GM12878 (cell line): ENCODE data around the gene SPTA1. TPM values are rescaled to one million over a fixed set of nuclear protein-coding genes. Genes with fewer than 3 reads are reported as not detected.

Experiments used
- CUX1 ChIP-seq: IDR thresholded peaks from 2 replicates; pipeline ENCODE4 v1.6.1; 2012; ENCODE audit warnings: improper control_type of control experiment, low read depth, low read length; ENCODE audit not compliant: insufficient replicate concordance
- RUNX3 ChIP-seq: IDR thresholded peaks from 2 replicates; pipeline ENCODE4 v1.6.1; 2012; ENCODE audit warnings: low read length, inconsistent platforms
- polyA plus RNA-seq, 11 experiments: library from polyadenylated mRNA; depleted of rRNA in 4 of 11; unstranded in 6 of 11; stranded (reverse) in 5 of 11; fragments of >200 nt; fragmentation: Nextera tagmentation in 4 of 11; fragmentation: Illumina TruSeq in 1 of 11; extraction: Ambion mirVana in 4 of 11; extraction: Trizol in 1 of 11; gene quantifications; 1 replicate in 1 of 11; 2 replicates in 10 of 11; pipeline versions ENCODE4 v1.2.1 to v1.2.3, GENCODE V29; 2011 to 2016; ENCODE audit warnings: inconsistent platforms in 2 of 11, missing spikeins in 2 of 11, low read depth in 1 of 11
- total RNA-seq, 4 experiments: library from RNA; depleted of rRNA in 3 of 4; stranded (reverse); fragments of >200 nt in 3 of 4; fragmentation: Illumina TruSeq in 1 of 4; extraction: Trizol in 1 of 4; gene quantifications; 2 replicates each; pipeline versions ENCODE4 v1.2.1 to v1.2.3, GENCODE V29; 2013 to 2021
- TF ChIP-seq, protein P1 (sequence below): fragments of 450-650 bp; IDR thresholded peaks from 2 replicates; pipeline ENCODE4 v1.6.1; 2017; ENCODE audit warnings: mild to moderate bottlenecking, low read depth, inconsistent platforms; ENCODE audit not compliant: poor library complexity, severe bottlenecking
- TF ChIP-seq, protein P2 (sequence below): fragments of 450-650 bp; formaldehyde crosslinking; IDR thresholded peaks from 2 replicates; pipeline ENCODE4 v1.4.0; 2020; ENCODE audit warnings: mild to moderate bottlenecking, moderate library complexity

SPTA1 gene
- total and polyA plus RNA-seq, 10 of the 15 experiments (the other 5 are each of a cell fraction or from before 2014, with no cell fraction given), result under 0.01 to 0.21 (median 0.12) TPM; not detected in 5

- TF ChIP-seq CUX1 (no peak), RUNX3 (no peak)
- TF ChIP-seq, protein P1, sequence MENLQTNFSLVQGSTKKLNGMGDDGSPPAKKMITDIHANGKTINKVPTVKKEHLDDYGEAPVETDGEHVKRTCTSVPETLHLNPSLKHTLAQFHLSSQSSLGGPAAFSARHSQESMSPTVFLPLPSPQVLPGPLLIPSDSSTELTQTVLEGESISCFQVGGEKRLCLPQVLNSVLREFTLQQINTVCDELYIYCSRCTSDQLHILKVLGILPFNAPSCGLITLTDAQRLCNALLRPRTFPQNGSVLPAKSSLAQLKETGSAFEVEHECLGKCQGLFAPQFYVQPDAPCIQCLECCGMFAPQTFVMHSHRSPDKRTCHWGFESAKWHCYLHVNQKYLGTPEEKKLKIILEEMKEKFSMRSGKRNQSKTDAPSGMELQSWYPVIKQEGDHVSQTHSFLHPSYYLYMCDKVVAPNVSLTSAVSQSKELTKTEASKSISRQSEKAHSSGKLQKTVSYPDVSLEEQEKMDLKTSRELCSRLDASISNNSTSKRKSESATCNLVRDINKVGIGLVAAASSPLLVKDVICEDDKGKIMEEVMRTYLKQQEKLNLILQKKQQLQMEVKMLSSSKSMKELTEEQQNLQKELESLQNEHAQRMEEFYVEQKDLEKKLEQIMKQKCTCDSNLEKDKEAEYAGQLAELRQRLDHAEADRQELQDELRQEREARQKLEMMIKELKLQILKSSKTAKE, result no peak
- TF ChIP-seq, protein P2, sequence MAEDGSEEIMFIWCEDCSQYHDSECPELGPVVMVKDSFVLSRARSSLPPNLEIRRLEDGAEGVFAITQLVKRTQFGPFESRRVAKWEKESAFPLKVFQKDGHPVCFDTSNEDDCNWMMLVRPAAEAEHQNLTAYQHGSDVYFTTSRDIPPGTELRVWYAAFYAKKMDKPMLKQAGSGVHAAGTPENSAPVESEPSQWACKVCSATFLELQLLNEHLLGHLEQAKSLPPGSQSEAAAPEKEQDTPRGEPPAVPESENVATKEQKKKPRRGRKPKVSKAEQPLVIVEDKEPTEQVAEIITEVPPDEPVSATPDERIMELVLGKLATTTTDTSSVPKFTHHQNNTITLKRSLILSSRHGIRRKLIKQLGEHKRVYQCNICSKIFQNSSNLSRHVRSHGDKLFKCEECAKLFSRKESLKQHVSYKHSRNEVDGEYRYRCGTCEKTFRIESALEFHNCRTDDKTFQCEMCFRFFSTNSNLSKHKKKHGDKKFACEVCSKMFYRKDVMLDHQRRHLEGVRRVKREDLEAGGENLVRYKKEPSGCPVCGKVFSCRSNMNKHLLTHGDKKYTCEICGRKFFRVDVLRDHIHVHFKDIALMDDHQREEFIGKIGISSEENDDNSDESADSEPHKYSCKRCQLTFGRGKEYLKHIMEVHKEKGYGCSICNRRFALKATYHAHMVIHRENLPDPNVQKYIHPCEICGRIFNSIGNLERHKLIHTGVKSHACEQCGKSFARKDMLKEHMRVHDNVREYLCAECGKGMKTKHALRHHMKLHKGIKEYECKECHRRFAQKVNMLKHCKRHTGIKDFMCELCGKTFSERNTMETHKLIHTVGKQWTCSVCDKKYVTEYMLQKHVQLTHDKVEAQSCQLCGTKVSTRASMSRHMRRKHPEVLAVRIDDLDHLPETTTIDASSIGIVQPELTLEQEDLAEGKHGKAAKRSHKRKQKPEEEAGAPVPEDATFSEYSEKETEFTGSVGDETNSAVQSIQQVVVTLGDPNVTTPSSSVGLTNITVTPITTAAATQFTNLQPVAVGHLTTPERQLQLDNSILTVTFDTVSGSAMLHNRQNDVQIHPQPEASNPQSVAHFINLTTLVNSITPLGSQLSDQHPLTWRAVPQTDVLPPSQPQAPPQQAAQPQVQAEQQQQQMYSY, result no peak
These were observed 5.8 kb upstream of the SPTA1 start (continued) for GRCh38 chr1:158692356-158692755.
